ENCODE data around the gene CHCHD4.

GRCh38 chr3:14146381-14147065 is 21.9 kb upstream of the CHCHD4 start:
- TF ChIP-seq, protein P1, sequence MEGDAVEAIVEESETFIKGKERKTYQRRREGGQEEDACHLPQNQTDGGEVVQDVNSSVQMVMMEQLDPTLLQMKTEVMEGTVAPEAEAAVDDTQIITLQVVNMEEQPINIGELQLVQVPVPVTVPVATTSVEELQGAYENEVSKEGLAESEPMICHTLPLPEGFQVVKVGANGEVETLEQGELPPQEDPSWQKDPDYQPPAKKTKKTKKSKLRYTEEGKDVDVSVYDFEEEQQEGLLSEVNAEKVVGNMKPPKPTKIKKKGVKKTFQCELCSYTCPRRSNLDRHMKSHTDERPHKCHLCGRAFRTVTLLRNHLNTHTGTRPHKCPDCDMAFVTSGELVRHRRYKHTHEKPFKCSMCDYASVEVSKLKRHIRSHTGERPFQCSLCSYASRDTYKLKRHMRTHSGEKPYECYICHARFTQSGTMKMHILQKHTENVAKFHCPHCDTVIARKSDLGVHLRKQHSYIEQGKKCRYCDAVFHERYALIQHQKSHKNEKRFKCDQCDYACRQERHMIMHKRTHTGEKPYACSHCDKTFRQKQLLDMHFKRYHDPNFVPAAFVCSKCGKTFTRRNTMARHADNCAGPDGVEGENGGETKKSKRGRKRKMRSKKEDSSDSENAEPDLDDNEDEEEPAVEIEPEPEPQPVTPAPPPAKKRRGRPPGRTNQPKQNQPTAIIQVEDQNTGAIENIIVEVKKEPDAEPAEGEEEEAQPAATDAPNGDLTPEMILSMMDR (IDR thresholded peaks at IDR 0.05) = no peak
- no peak for TF ChIP-seq POLR2A (IDR thresholded peaks at IDR 0.05)
